Activated CD8-positive, alpha-beta T cell treated with anti-CD3 and anti-CD28 coated beads, Interleukin-2, amount 10 ng/mL, durations not matched to agents 7 days and 5 days (primary cell): Measurements from ENCODE around the gene NDUFS3. TPM values are rescaled to one million over a fixed set of nuclear protein-coding genes. Genes with fewer than 3 reads are reported as not detected.
A peak's percentile ranks its signal among the peaks of the same experiment; 100 is the strongest.

Experiments
- ATAC-seq: fragments of 150-1000 bp; cut with Tn5 transposase; one replicate; pipeline ENCODE4 v1.10.0; 2021; ENCODE audit warnings: moderate library complexity
- CTCF ChIA-PET: fragments of 350-600 bp; sonication (Branson Sonifier 250); formaldehyde crosslinking; loops from one replicate; lab custom pipeline; 2021; ENCODE audit warnings: antibody characterized with exemption; lab: Charles Lee
- POLR2A ChIA-PET: fragments of 350-600 bp; sonication (Branson Sonifier 250); formaldehyde crosslinking; loops from one replicate; lab custom pipeline; 2021; ENCODE audit warnings: antibody characterized with exemption; lab: Charles Lee
- DNase-seq: peaks from one replicate; pipeline ENCODE4 v3.0.0-alpha.2; 2020
- H3K27ac Mint-ChIP-seq: one replicate; pipeline ENCODE4 v1.8.0; 2021; ENCODE audit warnings: mild to moderate bottlenecking, mixed read lengths
- H3K27me3 Mint-ChIP-seq: one replicate; pipeline ENCODE4 v1.8.0; 2021; ENCODE audit warnings: low read depth, mixed read lengths
- H3K36me3 Mint-ChIP-seq: one replicate; pipeline ENCODE4 v1.8.0; 2021; ENCODE audit warnings: low read depth, mixed read lengths
- H3K4me1 Mint-ChIP-seq: one replicate; pipeline ENCODE4 v1.8.0; 2021; ENCODE audit warnings: low read depth, mixed read lengths
- H3K4me3 Mint-ChIP-seq: one replicate; pipeline ENCODE4 v1.8.0; 2021; ENCODE audit warnings: mild to moderate bottlenecking, mixed read lengths
- H3K9me3 Mint-ChIP-seq: one replicate; pipeline ENCODE4 v1.8.0; 2022; ENCODE audit warnings: mixed read lengths; ENCODE audit not compliant: insufficient read depth
- total RNA-seq, 2 experiments: library from RNA; stranded (reverse); gene quantifications; one replicate each; pipeline ENCODE4 v1.2.3, GENCODE V29; 2021

The NDUFS3 gene
- total RNA-seq, 2 experiments from 2014 or later, result 114 to 121 TPM

GRCh38 chr11:47609675-47610074 lies 30.8 kb downstream of the NDUFS3 start:
- ATAC-seq, result no peak
- no peaks in the 10 kb centered on the region for H3K36me3 Mint-ChIP-seq
- DNase-seq, result no peak
- ChIA-PET CTCF (no interaction called here), POLR2A (no interaction called here)
- H3K27me3 Mint-ChIP-seq, result peaks cover 12% of the 10 kb centered on the region
- no peak overlapping the region for H3K4me3 Mint-ChIP-seq
- H3K27ac Mint-ChIP-seq, result no peak overlapping the region
- peaks cover 11% of the 10 kb centered on the region for H3K4me1 Mint-ChIP-seq
- H3K9me3 Mint-ChIP-seq, result no peaks in the 10 kb centered on the region

GRCh38 chr11:47611348-47611794 lies 32.5 kb downstream of the NDUFS3 start:
- ATAC-seq (no peak), DNase-seq (no peak)
- CTCF ChIA-PET, result no interaction called here
- H3K27ac Mint-ChIP-seq, result no peak overlapping the region
- POLR2A ChIA-PET, result no interaction called here
- peaks cover 16% of the 10 kb centered on the region for H3K4me1 Mint-ChIP-seq
- H3K36me3 Mint-ChIP-seq, result no peaks in the 10 kb centered on the region
- H3K9me3 Mint-ChIP-seq, result no peaks in the 10 kb centered on the region
- no peak overlapping the region for H3K4me3 Mint-ChIP-seq
- peaks cover 3% of the 10 kb centered on the region for H3K27me3 Mint-ChIP-seq

- H3K9me3 Mint-ChIP-seq, result no peaks in the 10 kb centered on the region
- POLR2A ChIA-PET, result no interaction called here
- H3K27me3 Mint-ChIP-seq, result no peaks in the 10 kb centered on the region
- DNase-seq (no peak), ATAC-seq (no peak)
- peaks cover 25% of the 10 kb centered on the region for H3K4me1 Mint-ChIP-seq
- H3K27ac Mint-ChIP-seq, result no peak overlapping the region
- H3K36me3 Mint-ChIP-seq, result peaks cover 17% of the 10 kb centered on the region
- no peak overlapping the region for H3K4me3 Mint-ChIP-seq
- CTCF ChIA-PET, result no interaction called here
Measured at GRCh38 chr11:47615249-47615648, 36.4 kb downstream of the NDUFS3 start.

- peaks cover 21% of the 10 kb centered on the region for H3K4me1 Mint-ChIP-seq
- ChIA-PET POLR2A (no interaction called here), CTCF (interaction anchor here (0.6 to 1.9 kb wide), 10 partner anchors 10 to 243 kb away, joined by 3 to 8 read pairs (median 4); partner anchors contain the start of gene PTPMT1)
- DNase-seq (peak; percentile 44), ATAC-seq (no peak)
- no peak overlapping the region for H3K4me3 Mint-ChIP-seq
- no peaks in the 10 kb centered on the region for H3K27me3 Mint-ChIP-seq
- H3K27ac Mint-ChIP-seq, result no peak overlapping the region
- peaks cover 24% of the 10 kb centered on the region for H3K36me3 Mint-ChIP-seq
- H3K9me3 Mint-ChIP-seq, result no peaks in the 10 kb centered on the region
Measured at GRCh38 chr11:47616726-47617416, 38.0 kb downstream of the NDUFS3 start.

GRCh38 chr11:47617417-47617809 lies 38.5 kb downstream of the NDUFS3 start:
- Mint-ChIP-seq H3K4me1 (peaks cover 21% of the 10 kb centered on the region), H3K27ac (no peak overlapping the region), H3K36me3 (peaks cover 27% of the 10 kb centered on the region), H3K27me3 (no peaks in the 10 kb centered on the region), H3K4me3 (no peak overlapping the region), H3K9me3 (no peaks in the 10 kb centered on the region)
- DNase-seq, result no peak
- CTCF ChIA-PET, result interaction anchor here (1.0 to 1.9 kb wide), 8 partner anchors 11 to 243 kb away, joined by 3 to 8 read pairs (median 4); partner anchors contain the start of gene PTPMT1
- ATAC-seq, result no peak
- POLR2A ChIA-PET, result interaction anchor here (0.6 kb wide), 1 partner anchor 74 kb away, joined by 3 read pairs; no protein-coding TSS in a partner anchor

GRCh38 chr11:47620836-47621378 lies 42.0 kb downstream of the NDUFS3 start:
- ChIA-PET CTCF (interaction anchor here (0.6 kb wide), 1 partner anchor 247 kb away, joined by 3 read pairs; no protein-coding TSS in a partner anchor), POLR2A (no interaction called here)
- no peaks in the 10 kb centered on the region for H3K27me3 Mint-ChIP-seq
- H3K4me3 Mint-ChIP-seq, result no peak overlapping the region
- H3K36me3 Mint-ChIP-seq, result peaks cover 40% of the 10 kb centered on the region
- DNase-seq (no peak), ATAC-seq (no peak)
- no peaks in the 10 kb centered on the region for H3K9me3 Mint-ChIP-seq
- H3K27ac Mint-ChIP-seq, result no peak overlapping the region
- peaks cover 21% of the 10 kb centered on the region for H3K4me1 Mint-ChIP-seq

GRCh38 chr11:47626234-47626633 lies 47.4 kb downstream of the NDUFS3 start:
- POLR2A ChIA-PET, result no interaction called here
- DNase-seq (no peak), ATAC-seq (no peak)
- peaks cover 51% of the 10 kb centered on the region for H3K36me3 Mint-ChIP-seq
- H3K27me3 Mint-ChIP-seq, result no peaks in the 10 kb centered on the region
- CTCF ChIA-PET, result interaction anchor here (0.6 to 0.9 kb wide), 2 partner anchors 10 to 137 kb away, joined by 3 read pairs; no protein-coding TSS in a partner anchor
- no peak overlapping the region for H3K4me3 Mint-ChIP-seq
- H3K9me3 Mint-ChIP-seq, result no peaks in the 10 kb centered on the region
- H3K27ac Mint-ChIP-seq, result no peak overlapping the region
- no peaks in the 10 kb centered on the region for H3K4me1 Mint-ChIP-seq

GRCh38 chr11:47628026-47628425 lies 49.2 kb downstream of the NDUFS3 start:
- no peak for ATAC-seq
- no peaks in the 10 kb centered on the region for H3K9me3 Mint-ChIP-seq
- no peak overlapping the region for H3K4me3 Mint-ChIP-seq
- no peaks in the 10 kb centered on the region for H3K4me1 Mint-ChIP-seq
- H3K36me3 Mint-ChIP-seq, result peaks cover 50% of the 10 kb centered on the region
- no peak for DNase-seq
- CTCF ChIA-PET, result interaction anchor here (1.7 kb wide), 1 partner anchor 15 kb away, joined by 3 read pairs; no protein-coding TSS in a partner anchor
- H3K27ac Mint-ChIP-seq, result no peak overlapping the region
- POLR2A ChIA-PET, result interaction anchor here (0.6 kb wide), 1 partner anchor 9 kb away, joined by 7 read pairs; no protein-coding TSS in a partner anchor
- H3K27me3 Mint-ChIP-seq, result no peaks in the 10 kb centered on the region

- Mint-ChIP-seq H3K4me3 (no peak overlapping the region), H3K36me3 (peaks cover 53% of the 10 kb centered on the region), H3K27me3 (no peaks in the 10 kb centered on the region), H3K9me3 (no peaks in the 10 kb centered on the region), H3K4me1 (no peaks in the 10 kb centered on the region), H3K27ac (no peak overlapping the region)
- ChIA-PET POLR2A (no interaction called here), CTCF (no interaction called here)
- DNase-seq (no peak), ATAC-seq (no peak)
Measured at GRCh38 chr11:47631473-47631872, 52.6 kb downstream of the NDUFS3 start.

Other genes with a start within 250 kb of the NDUFS3 start
- not detected for gene MYBPC3, start 226.4 kb upstream of the NDUFS3 start, total RNA-seq
- not detected for gene SPI1, start 200.5 kb upstream of the NDUFS3 start, total RNA-seq
- gene SLC39A13, start 170.5 kb upstream of the NDUFS3 start, total RNA-seq, result 10 to 100 TPM; 19.2 to 20.0 TPM
- gene PSMC3, start 152.6 kb upstream of the NDUFS3 start, total RNA-seq, result 100 to 1,000 TPM; 179 TPM
- gene RAPSN, start 129.9 kb upstream of the NDUFS3 start, total RNA-seq, result 1 to 10 TPM in 1 of 2 experiments, under 1 TPM in 1; 0.45 to 1.2 TPM
- 100 to 1,000 TPM; 104 to 111 TPM for gene CELF1, start 25.9 kb upstream of the NDUFS3 start, total RNA-seq
- 10 to 100 TPM; 44.5 to 44.7 TPM for gene PTPMT1, start 13.5 kb upstream of the NDUFS3 start, total RNA-seq
- 10 to 100 TPM; 17.7 to 20.7 TPM for gene KBTBD4, start 104 bp upstream of the NDUFS3 start, total RNA-seq
- not detected for gene FAM180B, start 7.6 kb downstream of the NDUFS3 start, total RNA-seq
- gene C1QTNF4, start 15.3 kb downstream of the NDUFS3 start, total RNA-seq, result not detected
- 100 to 1,000 TPM; 110 to 115 TPM for gene MTCH2, start 63.5 kb downstream of the NDUFS3 start, total RNA-seq
- gene AGBL2, start 136.3 kb downstream of the NDUFS3 start, total RNA-seq, result 1 to 10 TPM; 5.6 to 7.8 TPM
- 100 to 1,000 TPM; 129 to 136 TPM for gene FNBP4, start 188.3 kb downstream of the NDUFS3 start, total RNA-seq